Neuron (in vitro differentiated cells): ENCODE measurements around the gene MAOA.
"Not testable (repeated sequence)": the region's sequence is repeated elsewhere in the genome, so short reads cannot be mapped to it uniquely, and the experiment has no call there.

Source experiments
- H2AFZ ChIP-seq: one replicate; pipeline ENCODE4 v1.6.1; 2013; ENCODE audit warnings: low read depth, mild to moderate bottlenecking, inconsistent platforms, low read length, moderate library complexity
- H3K27me3 ChIP-seq: one replicate; pipeline ENCODE4 v1.6.1; 2013; ENCODE audit warnings: low read length; ENCODE audit not compliant: insufficient read depth
- H3K36me3 ChIP-seq: one replicate; pipeline ENCODE4 v1.6.1; 2013; ENCODE audit warnings: low read length; ENCODE audit not compliant: insufficient read depth
- H3K4me1 ChIP-seq: one replicate; pipeline ENCODE4 v1.6.1; 2013; ENCODE audit warnings: low read length; ENCODE audit not compliant: insufficient read depth
- H3K4me3 ChIP-seq: 2 replicates; pipeline ENCODE4 v1.5.1; 2013; ENCODE audit warnings: mild to moderate bottlenecking, low read length, moderate library complexity
- H3K9me3 ChIP-seq: one replicate; pipeline ENCODE4 v1.6.1; 2013; ENCODE audit warnings: low read length

Gene MAOA

GRCh38 chrX:43707812-43708548, 51.9 kb downstream of the MAOA start:
- Histone ChIP-seq H3K4me1 (no peaks in the 10 kb centered on the region), H2AFZ (no peak overlapping the region), H3K4me3 (no peak overlapping the region), H3K9me3 (no peaks in the 10 kb centered on the region), H3K27me3 (no peaks in the 10 kb centered on the region), H3K36me3 (no peaks in the 10 kb centered on the region)

DNA sequence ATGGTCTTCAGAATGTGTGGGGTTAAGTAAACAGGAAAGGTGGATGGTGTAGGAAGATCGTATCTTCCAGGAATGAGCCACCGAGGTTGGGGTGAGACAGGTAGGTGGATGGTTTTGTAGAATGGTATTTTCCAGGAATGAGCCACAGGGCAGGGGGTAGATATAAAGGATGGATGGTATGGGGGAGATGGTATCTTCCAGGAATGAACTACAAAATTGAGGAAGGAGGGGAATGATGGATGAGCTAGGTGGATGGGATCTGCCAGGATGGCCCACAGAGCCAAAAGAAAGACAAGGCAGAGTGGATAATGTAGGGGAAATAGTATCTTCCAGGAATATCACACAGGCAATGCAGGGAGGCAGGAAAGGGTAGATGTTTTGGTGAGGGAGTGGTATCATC, 60.0 kb downstream of the MAOA start:
- no peaks in the 10 kb centered on the region for H3K36me3 ChIP-seq
- no peaks in the 10 kb centered on the region for H3K27me3 ChIP-seq

DNA sequence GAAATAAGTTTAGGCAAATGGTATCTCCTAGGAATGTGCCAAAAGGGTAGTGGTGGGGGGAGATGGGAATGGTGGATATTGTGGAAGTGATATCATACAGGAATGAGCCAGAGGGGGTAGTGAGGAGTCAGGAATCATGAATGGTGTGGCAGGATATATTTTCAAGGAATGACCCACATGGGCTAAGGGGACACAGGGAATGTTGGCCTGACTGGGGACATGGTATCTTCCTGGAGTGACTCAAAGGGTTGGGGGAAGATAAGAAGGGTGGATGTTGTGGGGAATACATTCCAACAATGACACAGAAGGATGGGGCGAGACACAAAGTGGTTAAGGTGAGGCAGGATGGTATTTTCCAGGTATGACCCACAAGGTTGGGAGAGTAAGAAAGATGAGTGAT, 60.6 kb downstream of the MAOA start:
- no peak overlapping the region for H3K4me3 ChIP-seq
- H3K27me3 ChIP-seq: no peaks in the 10 kb centered on the region
- no peaks in the 10 kb centered on the region for H3K4me1 ChIP-seq
- H3K9me3 ChIP-seq: peaks cover 6% of the 10 kb centered on the region
- H2AFZ ChIP-seq: no peak overlapping the region
- no peaks in the 10 kb centered on the region for H3K36me3 ChIP-seq

More for the DNA sequence above, 60.0 kb downstream of the MAOA start:
- Histone ChIP-seq H3K9me3 (peaks cover 6% of the 10 kb centered on the region), H3K4me1 (no peaks in the 10 kb centered on the region), H3K4me3 (no peak overlapping the region), H2AFZ (no peak overlapping the region)

GRCh38 chrX:43717161-43717560, 61.1 kb downstream of the MAOA start:
- no peaks in the 10 kb centered on the region for H3K36me3 ChIP-seq

GRCh38 chrX:43718081-43718480, 62.0 kb downstream of the MAOA start:
- H3K4me1 ChIP-seq: no peaks in the 10 kb centered on the region
- H3K4me3 ChIP-seq: no peak overlapping the region
- H3K36me3 ChIP-seq: no peaks in the 10 kb centered on the region
- peaks cover 6% of the 10 kb centered on the region for H3K9me3 ChIP-seq
- no peaks in the 10 kb centered on the region for H3K27me3 ChIP-seq
- H2AFZ ChIP-seq: no peak overlapping the region

More at GRCh38 chrX:43717161-43717560, 61.1 kb downstream of the MAOA start:
- H3K4me3 ChIP-seq: no peak overlapping the region
- peaks cover 6% of the 10 kb centered on the region for H3K9me3 ChIP-seq
- H3K27me3 ChIP-seq: no peaks in the 10 kb centered on the region
- no peaks in the 10 kb centered on the region for H3K4me1 ChIP-seq
- H2AFZ ChIP-seq: no peak overlapping the region

GRCh38 chrX:43718546-43718945, 62.4 kb downstream of the MAOA start:
- Histone ChIP-seq H3K4me3 (no peak overlapping the region), H2AFZ (no peak overlapping the region), H3K4me1 (no peaks in the 10 kb centered on the region), H3K36me3 (no peaks in the 10 kb centered on the region), H3K27me3 (no peaks in the 10 kb centered on the region), H3K9me3 (peaks cover 6% of the 10 kb centered on the region)

DNA sequence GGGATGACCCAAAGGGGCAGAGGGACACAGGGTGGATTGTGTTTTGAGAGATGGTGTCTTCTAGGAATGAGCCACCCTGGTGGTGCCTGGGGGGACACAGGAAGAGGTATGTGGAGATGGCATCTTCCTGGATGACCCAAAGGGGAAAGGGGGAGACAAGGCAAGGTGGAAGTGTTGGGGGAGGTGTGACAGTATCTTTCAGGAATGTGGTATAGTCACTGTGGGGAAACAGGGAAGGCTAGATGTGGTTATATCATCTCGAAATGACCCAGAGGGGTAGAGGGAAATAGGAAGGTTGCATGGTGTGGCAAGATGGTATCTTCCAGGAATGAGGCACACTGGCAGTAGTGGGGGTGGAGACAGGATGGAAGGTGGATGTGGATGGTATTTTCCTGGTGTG, 62.9 kb downstream of the MAOA start:
- H2AFZ ChIP-seq: no peak overlapping the region

DNA sequence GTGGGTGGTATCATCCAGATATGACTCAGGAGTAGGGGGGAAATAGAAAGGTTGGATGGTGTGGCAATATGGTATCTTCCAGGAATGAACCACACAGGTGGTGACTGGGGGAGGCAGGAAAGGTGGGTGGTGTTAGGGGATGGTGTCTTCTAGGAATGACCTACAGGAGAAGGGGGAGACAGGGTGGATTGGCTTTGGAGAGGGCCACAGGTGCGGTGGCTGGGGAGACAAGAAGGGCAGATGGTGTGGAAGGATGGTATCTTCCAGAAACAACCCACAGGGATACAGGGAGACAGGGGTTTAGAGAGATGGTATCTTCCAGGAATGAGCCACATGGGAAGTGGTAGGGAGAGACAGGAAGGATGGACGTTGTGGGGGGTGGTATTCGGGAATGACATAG, 64.0 kb downstream of the MAOA start:
- Histone ChIP-seq H3K27me3 (no peaks in the 10 kb centered on the region), H3K4me1 (no peaks in the 10 kb centered on the region), H2AFZ (no peak overlapping the region), H3K9me3 (peaks cover 4% of the 10 kb centered on the region), H3K4me3 (no peak overlapping the region), H3K36me3 (no peaks in the 10 kb centered on the region)

More for the DNA sequence above, 62.9 kb downstream of the MAOA start:
- no peaks in the 10 kb centered on the region for H3K36me3 ChIP-seq
- no peak overlapping the region for H3K4me3 ChIP-seq
- peaks cover 4% of the 10 kb centered on the region for H3K9me3 ChIP-seq
- no peaks in the 10 kb centered on the region for H3K4me1 ChIP-seq
- H3K27me3 ChIP-seq: no peaks in the 10 kb centered on the region

GRCh38 chrX:43720961-43721360, 64.9 kb downstream of the MAOA start:
- no peaks in the 10 kb centered on the region for H3K27me3 ChIP-seq
- H3K4me3 ChIP-seq: no peak overlapping the region

DNA sequence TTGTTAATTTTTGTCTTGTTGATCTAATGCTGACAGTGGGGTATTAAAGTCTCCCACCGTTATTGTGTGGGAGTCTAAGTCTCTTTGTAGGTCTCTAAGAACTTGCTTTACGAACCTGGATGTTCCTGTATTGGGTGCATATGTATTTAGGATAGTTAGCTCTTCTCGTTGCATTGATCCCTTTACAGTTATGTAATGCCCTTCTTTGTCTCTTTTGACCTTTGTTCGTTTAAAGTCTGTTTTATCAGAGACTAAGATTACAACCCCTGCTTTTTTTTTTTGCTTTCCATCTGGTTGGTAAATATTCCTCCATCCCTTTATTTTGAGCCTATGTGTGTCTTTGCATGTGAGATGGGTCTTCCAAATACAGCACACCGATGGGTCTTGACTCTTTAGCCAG, 69.1 kb downstream of the MAOA start:
- H3K4me1 ChIP-seq, H3K36me3 ChIP-seq, H3K4me3 ChIP-seq, H3K9me3 ChIP-seq, H3K27me3 ChIP-seq, H2AFZ ChIP-seq: not testable (repeated sequence)

More at GRCh38 chrX:43720961-43721360, 64.9 kb downstream of the MAOA start:
- no peaks in the 10 kb centered on the region for H3K4me1 ChIP-seq
- H3K9me3 ChIP-seq: peaks cover 4% of the 10 kb centered on the region
- no peaks in the 10 kb centered on the region for H3K36me3 ChIP-seq
- no peak overlapping the region for H2AFZ ChIP-seq

DNA sequence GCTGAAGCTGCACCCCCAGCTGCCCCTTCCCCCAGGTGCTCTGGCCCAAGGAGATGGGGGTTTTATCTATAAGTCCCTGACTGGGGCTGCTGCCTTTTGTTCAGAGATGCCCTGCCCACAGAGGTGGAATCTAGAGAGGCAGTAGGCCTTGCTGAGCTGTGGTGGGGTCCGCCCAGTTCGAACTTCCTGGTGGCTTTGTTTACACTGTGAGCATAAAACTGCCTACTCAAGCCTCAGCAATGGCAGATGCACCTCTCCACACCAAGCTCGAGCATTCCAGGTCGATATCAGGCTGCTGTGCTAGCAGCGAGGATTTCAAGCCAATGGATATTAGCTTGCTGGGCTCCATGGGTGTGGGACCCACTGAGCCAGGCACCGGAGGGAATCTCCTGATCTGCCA, 71.2 kb downstream of the MAOA start:
- not testable (repeated sequence) for H3K27me3 ChIP-seq, H3K36me3 ChIP-seq, H3K4me3 ChIP-seq, H2AFZ ChIP-seq, H3K4me1 ChIP-seq, H3K9me3 ChIP-seq

DNA sequence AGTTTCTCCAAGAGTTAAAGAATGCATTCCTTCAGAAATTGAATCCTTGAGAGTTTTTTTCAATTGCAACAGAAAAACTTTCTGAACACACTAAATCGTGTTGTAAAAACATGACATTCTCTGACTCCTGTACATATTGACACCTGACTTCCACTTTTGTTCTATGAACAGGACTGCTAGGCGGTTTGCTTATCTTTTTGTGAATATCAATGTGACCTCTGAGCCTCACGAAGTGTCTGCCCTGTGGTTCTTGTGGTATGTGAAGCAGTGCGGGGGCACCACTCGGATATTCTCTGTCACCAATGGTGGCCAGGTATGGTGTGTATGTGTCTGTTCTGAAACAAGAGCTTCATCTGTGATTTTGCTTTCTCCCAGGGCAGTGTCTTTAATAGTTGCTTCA, 71.9 kb downstream of the MAOA start:
- no peaks in the 10 kb centered on the region for H3K9me3 ChIP-seq
- no peaks in the 10 kb centered on the region for H3K27me3 ChIP-seq
- no peaks in the 10 kb centered on the region for H3K4me1 ChIP-seq
- no peak overlapping the region for H2AFZ ChIP-seq
- no peaks in the 10 kb centered on the region for H3K36me3 ChIP-seq
- no peak overlapping the region for H3K4me3 ChIP-seq

DNA sequence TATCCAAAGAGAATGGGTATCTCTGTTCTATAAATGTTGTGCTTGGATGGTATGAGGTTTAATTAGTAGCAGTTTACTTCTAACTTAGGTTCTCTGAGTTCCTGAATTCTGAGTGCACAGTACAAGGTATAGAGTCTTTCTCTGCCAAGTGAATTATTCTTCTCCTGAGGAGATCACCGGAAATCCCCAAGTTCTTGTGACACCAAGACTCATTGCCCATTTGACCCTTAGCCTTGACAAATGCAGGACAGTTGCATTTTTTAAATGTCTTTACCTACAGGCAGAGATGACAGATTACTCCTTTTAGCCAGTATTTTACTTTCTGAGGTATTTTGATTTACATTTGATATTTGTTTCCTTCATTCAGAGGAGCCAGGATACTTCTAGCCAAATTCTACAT, 72.9 kb downstream of the MAOA start:
- no peaks in the 10 kb centered on the region for H3K9me3 ChIP-seq
- no peaks in the 10 kb centered on the region for H3K36me3 ChIP-seq
- no peaks in the 10 kb centered on the region for H3K27me3 ChIP-seq

GRCh38 chrX:43731086-43731485, 75.0 kb downstream of the MAOA start:
- Histone ChIP-seq H3K27me3 (no peaks in the 10 kb centered on the region), H3K9me3 (no peaks in the 10 kb centered on the region), H3K4me1 (peaks cover 3% of the 10 kb centered on the region), H2AFZ (no peak overlapping the region), H3K36me3 (no peaks in the 10 kb centered on the region), H3K4me3 (no peak overlapping the region)

More for the DNA sequence above, 72.9 kb downstream of the MAOA start:
- H2AFZ ChIP-seq: no peak overlapping the region
- no peaks in the 10 kb centered on the region for H3K4me1 ChIP-seq
- no peak overlapping the region for H3K4me3 ChIP-seq
